Upper lobe of right lung (tissue), 1 donor: Measurements from ENCODE around the gene EML4. TPM values are rescaled to one million over a fixed set of nuclear protein-coding genes. Genes with fewer than 3 reads are reported as not detected.

Experiments used
- ATAC-seq: fragments of 200-7000 bp; cut with Tn5 transposase; one replicate; pipeline ENCODE4 v1.9.1; 2020; ENCODE audit warnings: mild to moderate bottlenecking, moderate library complexity
- DNase-seq: peaks from one replicate; pipeline ENCODE4 v3.0.0-alpha.2; 2020
- H3K27ac ChIP-seq: fragments of 200-600 bp; one replicate; pipeline ENCODE4 v1.8.0; 2022
- H3K27me3 ChIP-seq: fragments of 200-600 bp; one replicate; pipeline ENCODE4 v1.8.0; 2022; ENCODE audit warnings: mild to moderate bottlenecking
- H3K36me3 ChIP-seq: fragments of 200-600 bp; one replicate; pipeline ENCODE4 v1.8.0; 2022
- H3K4me1 ChIP-seq: fragments of 200-600 bp; one replicate; pipeline ENCODE4 v1.8.0; 2022
- H3K4me3 ChIP-seq: fragments of 200-600 bp; one replicate; pipeline ENCODE4 v1.8.0; 2022; ENCODE audit warnings: mild to moderate bottlenecking
- H3K9me3 ChIP-seq: fragments of 200-600 bp; one replicate; pipeline ENCODE4 v1.8.0; 2022
- CTCF ChIP-seq: fragments of 200-600 bp; IDR thresholded peaks from one replicate; pipeline ENCODE4 v1.8.0; 2022; ENCODE audit warnings: antibody characterized with exemption
- intact Hi-C: fragments of 100-400 bp; cut with DNase I; formaldehyde crosslinking; loops from one replicate; pipeline ENCODE4 v1.11.0; 2022
- total RNA-seq: library from RNA; stranded (reverse); fragmentation: NEBNext Ultra II Directional; extraction: Animal tissue kit (Norgen Biotek cat#: 25700); gene quantifications from one replicate; pipeline ENCODE4 v1.2.1, GENCODE V29; 2021
- donor health status: DM: no; HTN: yes; CAD: no; lungs with severe emphysema.

Gene EML4
- total RNA-seq, 1 donor from 2014 or later = 83.0 TPM

DNA sequence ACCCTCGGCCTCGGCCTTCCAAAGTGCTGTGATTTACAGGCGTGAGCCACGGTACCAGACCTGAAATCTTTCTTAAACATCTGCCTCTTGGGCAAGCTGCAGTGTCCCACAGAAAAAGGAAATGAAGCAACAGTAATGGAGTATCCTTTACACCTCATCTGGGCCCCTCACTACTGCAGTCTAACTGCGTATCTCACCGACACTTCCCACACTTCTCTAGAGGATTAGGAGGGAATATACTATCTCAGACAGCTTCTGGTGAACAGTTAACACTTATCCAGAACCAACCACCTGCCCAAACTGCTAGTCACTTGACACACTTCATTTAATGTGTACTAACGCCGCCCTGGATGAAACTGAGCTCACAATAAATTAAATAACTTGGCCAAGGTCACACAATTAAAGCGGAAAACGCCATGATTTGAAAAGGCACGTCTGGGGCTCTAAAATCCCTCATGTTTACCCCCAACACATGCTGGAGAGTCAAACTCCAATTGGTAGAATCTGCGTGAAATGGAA is 190.9 kb downstream of the EML4 start:
- Histone ChIP-seq H3K4me1 (peaks cover 16% of the 10 kb centered on the region), H3K27me3 (no peaks in the 10 kb centered on the region), H3K36me3 (no peaks in the 10 kb centered on the region), H3K27ac (peak overlapping the region; percentile 96), H3K4me3 (peak overlapping the region; percentile 94), H3K9me3 (no peaks in the 10 kb centered on the region)
- TF ChIP-seq CTCF = no peak
- intact Hi-C loops = no loop called here
- ATAC-seq (no peak), DNase-seq (no peak)

DNA sequence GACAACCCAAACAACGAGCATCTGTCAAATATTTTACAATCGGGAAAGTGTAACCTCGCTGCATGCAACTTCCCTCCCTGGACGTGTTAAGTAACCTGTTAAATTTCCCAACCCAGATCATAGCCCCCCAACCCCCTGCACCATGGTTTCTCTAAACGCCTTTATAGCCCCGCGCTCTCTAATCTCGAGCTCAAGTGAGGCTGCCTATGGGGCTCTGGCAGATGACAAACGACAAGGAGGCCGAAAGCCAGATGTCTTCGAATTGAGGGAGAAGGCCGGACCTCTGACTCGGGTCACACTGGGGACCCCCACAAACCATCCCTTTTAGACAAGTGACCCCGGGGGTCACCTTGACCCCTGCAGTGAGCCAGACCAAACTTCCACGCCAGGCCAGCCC is 191.3 kb downstream of the EML4 start:
- no peaks in the 10 kb centered on the region for H3K27me3 ChIP-seq
- peaks cover 16% of the 10 kb centered on the region for H3K4me1 ChIP-seq
- H3K4me3 ChIP-seq = peak overlapping the region; percentile 94
- peak overlapping the region; percentile 96 for H3K27ac ChIP-seq
- DNase-seq = no peak
- intact Hi-C loops = no loop called here
- no peak for TF ChIP-seq CTCF
- no peaks in the 10 kb centered on the region for H3K36me3 ChIP-seq
- H3K9me3 ChIP-seq = no peaks in the 10 kb centered on the region
- ATAC-seq = no peak

- Histone ChIP-seq H3K27me3 (no peaks in the 10 kb centered on the region), H3K4me3 (peak within 1 kb of the TSS; percentile 94), H3K36me3 (no peaks in the 10 kb centered on the region), H3K9me3 (no peaks in the 10 kb centered on the region), H3K27ac (peak within 1 kb of the TSS; percentile 96), H3K4me1 (peaks cover 16% of the 10 kb centered on the region)
- peak; percentile 98 for DNase-seq
- TF ChIP-seq CTCF = no peak
- intact Hi-C loops = no loop called here
- ATAC-seq = peak; percentile 99
These were observed 192.0 kb downstream of the EML4 start, which contains the start of gene COX7A2L for GRCh38 chr2:42360890-42361727. COX7A2L (minus strand) TSS chr2:42361217; CDS start chr2:42361161, 56 bp downstream.

DNA sequence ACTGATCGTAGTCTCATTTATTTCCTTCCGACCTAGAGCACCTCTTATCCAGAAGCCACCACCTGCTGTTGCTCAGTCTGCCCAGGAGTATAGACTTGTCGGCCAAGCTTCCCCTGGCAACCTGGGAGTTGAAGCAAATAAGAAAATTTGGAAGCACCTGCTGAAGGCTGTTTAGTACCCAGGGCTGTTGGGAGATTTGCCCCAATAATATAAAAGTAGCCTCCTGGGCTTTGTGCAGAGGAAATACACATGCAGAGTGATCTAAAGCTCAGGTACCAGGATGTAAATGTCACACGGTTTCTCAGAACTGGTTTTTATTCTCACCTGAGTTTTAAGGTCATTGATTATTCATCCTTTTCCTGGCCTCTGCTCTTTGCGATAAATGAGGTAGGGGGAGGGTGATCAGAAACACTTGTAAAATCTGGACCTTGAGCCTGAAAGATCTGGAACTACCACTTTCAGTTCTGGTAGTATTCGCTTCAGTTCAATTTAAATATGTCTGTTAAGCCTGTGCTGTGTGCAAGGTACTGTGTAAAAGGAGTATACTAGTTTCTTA is 192.7 kb downstream of the EML4 start:
- no peaks in the 10 kb centered on the region for H3K27me3 ChIP-seq
- ATAC-seq = no peak
- H3K9me3 ChIP-seq = no peaks in the 10 kb centered on the region
- no peaks in the 10 kb centered on the region for H3K36me3 ChIP-seq
- peak overlapping the region; percentile 96 for H3K27ac ChIP-seq
- intact Hi-C loops = no loop called here
- peaks cover 16% of the 10 kb centered on the region for H3K4me1 ChIP-seq
- TF ChIP-seq CTCF = peak; percentile 28
- DNase-seq = no peak
- H3K4me3 ChIP-seq = peak overlapping the region; percentile 94

GRCh38 chr2:42363413-42363812 is 194.3 kb downstream of the EML4 start:
- H3K27ac ChIP-seq = no peak overlapping the region
- DNase-seq = no peak
- no peak overlapping the region for H3K4me3 ChIP-seq
- intact Hi-C loops = no loop called here
- no peaks in the 10 kb centered on the region for H3K9me3 ChIP-seq
- no peaks in the 10 kb centered on the region for H3K27me3 ChIP-seq
- ATAC-seq = no peak
- H3K4me1 ChIP-seq = peaks cover 25% of the 10 kb centered on the region
- TF ChIP-seq CTCF = no peak
- no peaks in the 10 kb centered on the region for H3K36me3 ChIP-seq
